ENCODE data around the gene ZNF469.

- TF ChIP-seq CTCF (IDR thresholded peaks at IDR 0.05) (no peak), EP300 (IDR thresholded peaks at IDR 0.05) (no peak), POLR2AphosphoS5 (IDR thresholded peaks at IDR 0.05) (no peak), POLR2A (IDR thresholded peaks at IDR 0.05) (no peak)
Measured at GRCh38 chr16:88340755-88341150, 42.0 kb upstream of the ZNF469 start.

All from gastroesophageal sphincter (tissue), 3 donors.